VCaP (cell line): ENCODE data around the gene TRIM33.
A peak's percentile ranks its signal among the peaks of the same experiment; 100 is the strongest.

Experiments used
- H3K27ac ChIP-seq: fragments of 450-650 bp; 2 replicates; pipeline ENCODE4 v1.5.1; 2017
- TF ChIP-seq, protein P1 (sequence below): fragments of 450-650 bp; conservative IDR thresholded peaks from 2 replicates; pipeline ENCODE4 v1.5.1; 2017; ENCODE audit warnings: mild to moderate bottlenecking, moderate library complexity

Gene TRIM33

GRCh38 chr1:114549137-114549536 lies 38.1 kb upstream of the TRIM33 start:
- H3K27ac ChIP-seq, result no peak overlapping the region
- TF ChIP-seq, protein P1, sequence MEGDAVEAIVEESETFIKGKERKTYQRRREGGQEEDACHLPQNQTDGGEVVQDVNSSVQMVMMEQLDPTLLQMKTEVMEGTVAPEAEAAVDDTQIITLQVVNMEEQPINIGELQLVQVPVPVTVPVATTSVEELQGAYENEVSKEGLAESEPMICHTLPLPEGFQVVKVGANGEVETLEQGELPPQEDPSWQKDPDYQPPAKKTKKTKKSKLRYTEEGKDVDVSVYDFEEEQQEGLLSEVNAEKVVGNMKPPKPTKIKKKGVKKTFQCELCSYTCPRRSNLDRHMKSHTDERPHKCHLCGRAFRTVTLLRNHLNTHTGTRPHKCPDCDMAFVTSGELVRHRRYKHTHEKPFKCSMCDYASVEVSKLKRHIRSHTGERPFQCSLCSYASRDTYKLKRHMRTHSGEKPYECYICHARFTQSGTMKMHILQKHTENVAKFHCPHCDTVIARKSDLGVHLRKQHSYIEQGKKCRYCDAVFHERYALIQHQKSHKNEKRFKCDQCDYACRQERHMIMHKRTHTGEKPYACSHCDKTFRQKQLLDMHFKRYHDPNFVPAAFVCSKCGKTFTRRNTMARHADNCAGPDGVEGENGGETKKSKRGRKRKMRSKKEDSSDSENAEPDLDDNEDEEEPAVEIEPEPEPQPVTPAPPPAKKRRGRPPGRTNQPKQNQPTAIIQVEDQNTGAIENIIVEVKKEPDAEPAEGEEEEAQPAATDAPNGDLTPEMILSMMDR, result no peak

GRCh38 chr1:114547076-114547475 lies 36.1 kb upstream of the TRIM33 start:
- TF ChIP-seq, protein P1, result no peak
- H3K27ac ChIP-seq, result no peak overlapping the region

- no peak overlapping the region for H3K27ac ChIP-seq
- TF ChIP-seq, protein P1, result no peak
Measured at GRCh38 chr1:114545796-114546195, 34.8 kb upstream of the TRIM33 start.

- TF ChIP-seq, protein P1, result no peak
- H3K27ac ChIP-seq, result no peak overlapping the region
Measured at GRCh38 chr1:114545315-114545714, 34.3 kb upstream of the TRIM33 start.

DNA sequence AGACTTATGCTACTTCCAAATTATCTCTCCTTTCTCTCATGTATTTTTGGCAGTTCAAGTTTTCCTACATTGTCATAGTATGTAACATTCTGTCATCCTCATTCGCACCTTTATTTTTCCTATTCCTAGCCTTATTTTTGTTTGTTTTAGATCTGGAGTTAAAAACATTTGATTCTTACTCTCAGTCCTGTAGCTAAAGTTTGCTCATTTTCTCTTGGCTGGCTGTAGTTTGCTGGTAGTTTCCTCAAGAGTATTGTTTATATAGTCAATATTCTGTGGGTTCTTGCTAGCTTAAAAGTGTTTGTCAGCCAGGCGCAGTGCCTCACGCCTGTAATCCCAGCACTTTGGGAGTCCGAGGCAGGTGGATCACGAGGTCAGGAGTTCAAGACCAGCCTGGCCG lies 29.8 kb upstream of the TRIM33 start:
- TF ChIP-seq, protein P1, result no peak

GRCh38 chr1:114540272-114540671 lies 29.3 kb upstream of the TRIM33 start:
- H3K27ac ChIP-seq, result peak overlapping the region; percentile 72
- TF ChIP-seq, protein P1, result no peak

More for the DNA sequence above, 29.8 kb upstream of the TRIM33 start:
- H3K27ac ChIP-seq, result peak overlapping the region; percentile 72

DNA sequence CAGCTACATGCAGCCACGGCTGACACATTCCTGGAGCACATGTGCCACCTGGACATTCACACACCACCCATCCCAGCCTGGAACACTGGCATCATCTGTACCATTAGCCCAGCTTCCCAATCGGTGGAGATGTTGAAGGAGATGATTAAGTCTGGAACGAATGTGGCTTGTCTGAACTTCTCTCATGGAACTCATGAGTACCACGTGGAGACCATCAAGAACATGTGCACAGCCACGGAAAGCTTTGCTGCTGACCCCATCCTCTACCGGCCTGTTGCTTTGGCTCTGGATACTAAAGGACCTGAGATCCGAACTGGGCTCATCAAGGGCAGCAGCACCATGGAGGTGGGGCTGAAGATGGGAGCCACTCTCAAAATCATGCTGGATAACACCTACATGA lies 25.0 kb upstream of the TRIM33 start:
- H3K27ac ChIP-seq, result no peak overlapping the region
- TF ChIP-seq, protein P1, result no peak

- H3K27ac ChIP-seq, result no peak overlapping the region
- TF ChIP-seq, protein P1, result no peak
Measured at GRCh38 chr1:114535401-114535800, 24.4 kb upstream of the TRIM33 start.
